B cell (primary cell): ENCODE results near the gene TMEM94. TPM values are rescaled to one million over a fixed set of nuclear protein-coding genes. Genes with fewer than 3 reads are reported as not detected.

Experiments used
- ATAC-seq: fragments of 200-7000 bp; cut with Tn5 transposase; one replicate; pipeline ENCODE4 v1.10.0; 2021; ENCODE audit warnings: low read depth, mild to moderate bottlenecking, moderate number of reproducible peaks, moderate library complexity
- CTCF ChIA-PET: fragments of 350-600 bp; sonication (Branson Sonifier 250); formaldehyde crosslinking; loops from one replicate; lab custom pipeline; 2021; ENCODE audit warnings: antibody characterized with exemption, inconsistent platforms; lab: Charles Lee
- POLR2A ChIA-PET: fragments of 350-600 bp; sonication (Branson Sonifier 250); formaldehyde crosslinking; loops from one replicate; lab custom pipeline; 2021; ENCODE audit warnings: antibody characterized with exemption; lab: Charles Lee
- DNase-seq: peaks from one replicate; pipeline ENCODE4 v3.0.0; 2013
- H2AFZ ChIP-seq: 2 replicates; pipeline ENCODE4 v1.6.1; 2012; ENCODE audit warnings: mild to moderate bottlenecking, low read depth, low read length; ENCODE audit not compliant: insufficient read depth, poor library complexity, severe bottlenecking
- H3K27ac ChIP-seq, 2 donors: 1 replicate in 1 of 2; 2 replicates in 1 of 2; pipeline ENCODE4 v1.5.1; 2012 to 2013; ENCODE audit warnings: low read length in 2 of 2, mild to moderate bottlenecking in 2 of 2, moderate library complexity in 1 of 2
- H3K27me3 ChIP-seq, 4 experiments: fragments of 200-600 bp in 1 of 4; sonication (generic) in 1 of 4; replicated peaks in 1 of 4; 1 replicate in 2 of 4; 2 replicates in 2 of 4; pipeline versions ENCODE4 v1.6.1 to v1.7.0; 2013 to 2016; ENCODE audit warnings: low read length in 3 of 4, mild to moderate bottlenecking in 2 of 4, mixed read lengths in 1 of 4, moderate library complexity in 1 of 4; ENCODE audit not compliant: insufficient read depth in 4 of 4, control insufficient read depth in 3 of 4; ENCODE audit errors: control extremely low read depth in 1 of 4
- H3K36me3 ChIP-seq, 2 experiments: replicated peaks in 1 of 2; 1 replicate in 1 of 2; 2 replicates in 1 of 2; pipeline versions ENCODE4 v1.6.1 to v1.7.1; 2013; ENCODE audit warnings: low read length in 1 of 2; ENCODE audit not compliant: insufficient read depth in 2 of 2, control insufficient read depth in 1 of 2; ENCODE audit errors: control extremely low read depth in 1 of 2, extremely low read depth in 1 of 2
- H3K4me1 ChIP-seq, 2 donors: fragments of 200-600 bp in 1 of 2; sonication (generic) in 1 of 2; 1 replicate in 1 of 2; 2 replicates in 1 of 2; pipeline versions ENCODE4 v1.5.1 to v1.6.1; 2013 to 2017; ENCODE audit warnings: low read length in 2 of 2; ENCODE audit not compliant: control insufficient read depth in 2 of 2, insufficient read depth in 2 of 2
- H3K4me2 ChIP-seq: replicated peaks from 2 replicates; pipeline ENCODE3; 2012; ENCODE audit warnings: mild to moderate bottlenecking, low read depth, low read length; ENCODE audit not compliant: poor library complexity, severe bottlenecking
- H3K4me3 ChIP-seq, 5 experiments: fragments of 200-600 bp in 1 of 5; sonication (generic) in 1 of 5; 1 replicate in 3 of 5; 2 replicates in 2 of 5; pipeline versions ENCODE4 v1.5.1 to v1.7.0; 2011 to 2016; ENCODE audit warnings: low read length in 4 of 5, mild to moderate bottlenecking in 4 of 5, low read depth in 2 of 5, control low read depth in 1 of 5, moderate library complexity in 1 of 5; ENCODE audit not compliant: insufficient read depth in 1 of 5; ENCODE audit errors: control extremely low read depth in 1 of 5, extremely low read depth in 1 of 5
- H3K79me2 ChIP-seq: fragments of 200-600 bp; sonication (generic); one replicate; pipeline ENCODE4 v1.6.0; 2016; ENCODE audit warnings: low read length; ENCODE audit not compliant: control insufficient read depth, insufficient read depth
- H3K9ac ChIP-seq: fragments of 200-600 bp; sonication (generic); 2 replicates; pipeline ENCODE4 v1.6.1; 2017; ENCODE audit warnings: mild to moderate bottlenecking, low read length, moderate library complexity
- H3K9me3 ChIP-seq, 3 donors: one replicate each; pipeline versions ENCODE4 v1.6.1 to v1.7.1; 2013; ENCODE audit warnings: low read length in 2 of 3; ENCODE audit not compliant: control insufficient read depth in 2 of 3, insufficient read depth in 1 of 3; ENCODE audit errors: control extremely low read depth in 1 of 3
- H4K20me1 ChIP-seq: 2 replicates; pipeline ENCODE4 v1.6.0; 2012; ENCODE audit warnings: mild to moderate bottlenecking, low read length; ENCODE audit not compliant: insufficient read depth, control insufficient read depth, poor library complexity, severe bottlenecking
- H3K27ac Mint-ChIP-seq: one replicate; pipeline ENCODE4 v1.8.0; 2021; ENCODE audit warnings: mixed read lengths
- H3K27me3 Mint-ChIP-seq: one replicate; pipeline ENCODE4 v1.8.0; 2021; ENCODE audit warnings: mixed read lengths
- H3K4me1 Mint-ChIP-seq: one replicate; pipeline ENCODE4 v1.8.0; 2021; ENCODE audit warnings: mixed read lengths
- H3K4me3 Mint-ChIP-seq: one replicate; pipeline ENCODE4 v1.8.0; 2021; ENCODE audit warnings: mixed read lengths
- H3K9me3 Mint-ChIP-seq: one replicate; pipeline ENCODE4 v1.8.0; 2022; ENCODE audit warnings: mixed read lengths; ENCODE audit not compliant: insufficient read depth
- EZH2 ChIP-seq: IDR thresholded peaks from 2 replicates; pipeline ENCODE4 v1.6.1; 2012; ENCODE audit warnings: borderline replicate concordance, low read depth, mild to moderate bottlenecking, moderate library complexity, low read length; ENCODE audit not compliant: insufficient read depth, poor library complexity, severe bottlenecking
- WGBS: methylation state at CpG from one replicate; pipeline ENCODE4 v1.1.5; 2013; ENCODE audit warnings: missing lambda C conversion rate; ENCODE audit not compliant: insufficient coverage; 5-methylcytosine and 5-hydroxymethylcytosine counted together
- intact Hi-C: fragments of 100-400 bp; cut with micrococcal nuclease; formaldehyde crosslinking; loops from one replicate; pipeline ENCODE4 v1.10.0; 2022
- polyA plus RNA-seq: library from polyadenylated mRNA; depleted of rRNA; stranded (reverse); fragments of >200 nt; gene quantifications from 2 replicates; pipeline ENCODE4 v1.2.3, GENCODE V29; 2012
- total RNA-seq, 2 donors: library from RNA; stranded (reverse); fragments of 120-200 nt in 1 of 2; gene quantifications; 1 replicate in 1 of 2; 2 replicates in 1 of 2; pipeline versions ENCODE4 v1.2.3 to v1.2.4, GENCODE V29; 2013 to 2022
- TF ChIP-seq, protein P1 (sequence below): fragments of 200-600 bp; IDR thresholded peaks from one replicate; pipeline ENCODE4 v1.8.0; 2022; ENCODE audit warnings: antibody characterized with exemption, mild to moderate bottlenecking

TMEM94 gene
- total and polyA plus RNA-seq, 2 donors (not counting 1 experiment from before 2014, with no cell fraction given): 139 to 158 TPM

DNA sequence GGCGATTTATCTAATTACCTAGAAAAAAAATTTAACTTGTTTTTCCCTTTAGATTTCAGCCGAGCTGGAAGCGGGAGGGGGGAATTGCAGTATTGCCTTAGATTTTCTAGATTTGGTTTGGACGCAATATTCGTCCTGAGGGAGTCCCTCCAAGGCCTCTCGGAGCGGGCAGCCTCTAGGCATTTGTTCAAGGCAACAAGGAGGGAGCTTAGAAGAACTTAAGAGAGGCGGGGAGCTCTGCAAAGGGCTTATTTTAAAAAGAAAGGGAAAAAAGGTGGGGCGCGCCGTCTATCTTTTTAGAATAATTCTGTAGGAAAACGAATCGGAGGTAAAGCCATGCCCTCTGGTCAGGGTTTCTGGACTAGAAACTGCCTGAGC lies 407 bp upstream of the TMEM94 start:
- intact Hi-C loops: loop anchor here (1.0 to 2.0 kb wide), 7 partner anchors 60 to 273 kb away; partner anchors contain the start of genes GGA3, LLGL2, MRPS7 and SLC25A19

More for the DNA sequence above, 407 bp upstream of the TMEM94 start:
- ATAC-seq (peak; percentile 14), DNase-seq (no peak)
- Histone ChIP-seq H4K20me1 (no peaks in the 10 kb centered on the region), H2AFZ (peak overlapping the region; percentile 94), H3K4me1 (peaks cover 14 to 20% of the 10 kb centered on the region in 2 donors), H3K4me2 (peak overlapping the region; percentile 95), H3K9me3 (no peaks in the 10 kb centered on the region), H3K9ac (peak overlapping the region; percentile 87), H3K79me2 (peaks cover 36% of the 10 kb centered on the region), H3K27me3 (no peaks in the 10 kb centered on the region), H3K4me3 (peak overlapping the region; percentile 75 to 99 (median 84)), H3K27ac (peak overlapping the region; percentile 60 to 79), H3K36me3 (no peaks in the 10 kb centered on the region)
- WGBS: 8% methylated on average over 11 of the region's 13 CpGs
- H3K4me3 Mint-ChIP-seq: peak overlapping the region; percentile 96
- CTCF ChIA-PET: interaction anchor here (0.5 to 1.7 kb wide), 12 partner anchors 30 to 495 kb away, joined by 3 to 6 read pairs (median 4); partner anchors contain the start of genes MIF4GD, MYO15B, SLC25A19 and SMIM5
- H3K27me3 Mint-ChIP-seq: no peaks in the 10 kb centered on the region
- TF ChIP-seq, protein P1, sequence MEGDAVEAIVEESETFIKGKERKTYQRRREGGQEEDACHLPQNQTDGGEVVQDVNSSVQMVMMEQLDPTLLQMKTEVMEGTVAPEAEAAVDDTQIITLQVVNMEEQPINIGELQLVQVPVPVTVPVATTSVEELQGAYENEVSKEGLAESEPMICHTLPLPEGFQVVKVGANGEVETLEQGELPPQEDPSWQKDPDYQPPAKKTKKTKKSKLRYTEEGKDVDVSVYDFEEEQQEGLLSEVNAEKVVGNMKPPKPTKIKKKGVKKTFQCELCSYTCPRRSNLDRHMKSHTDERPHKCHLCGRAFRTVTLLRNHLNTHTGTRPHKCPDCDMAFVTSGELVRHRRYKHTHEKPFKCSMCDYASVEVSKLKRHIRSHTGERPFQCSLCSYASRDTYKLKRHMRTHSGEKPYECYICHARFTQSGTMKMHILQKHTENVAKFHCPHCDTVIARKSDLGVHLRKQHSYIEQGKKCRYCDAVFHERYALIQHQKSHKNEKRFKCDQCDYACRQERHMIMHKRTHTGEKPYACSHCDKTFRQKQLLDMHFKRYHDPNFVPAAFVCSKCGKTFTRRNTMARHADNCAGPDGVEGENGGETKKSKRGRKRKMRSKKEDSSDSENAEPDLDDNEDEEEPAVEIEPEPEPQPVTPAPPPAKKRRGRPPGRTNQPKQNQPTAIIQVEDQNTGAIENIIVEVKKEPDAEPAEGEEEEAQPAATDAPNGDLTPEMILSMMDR: no peak
- TF ChIP-seq EZH2: no peak
- peaks cover 42% of the 10 kb centered on the region for H3K4me1 Mint-ChIP-seq
- POLR2A ChIA-PET: interaction anchor here (0.5 to 1.5 kb wide), 7 partner anchors 22 to 451 kb away, joined by 3 to 7 read pairs (median 4); partner anchors contain the start of genes GGA3, MRPS7, SLC25A19 and TSEN54
- no peaks in the 10 kb centered on the region for H3K9me3 Mint-ChIP-seq
- H3K27ac Mint-ChIP-seq: peak overlapping the region; percentile 88
